Measurements from ENCODE around the gene YWHAG. TPM values are rescaled to one million over a fixed set of nuclear protein-coding genes. Genes with fewer than 3 reads are reported as not detected.
"Not testable (repeated sequence)": the region's sequence is repeated elsewhere in the genome, so short reads cannot be mapped to it uniquely, and the experiment has no call there.

YWHAG gene
- total RNA-seq, 2 donors from 2014 or later = 49.1 to 80.2 TPM

- no peak for DNase-seq (ENCODE audit: low spot score)
- WGBS = 61% methylated on average over 13 of the region's 13 CpGs
- no peak for TF ChIP-seq POLR2AphosphoS5 (IDR thresholded peaks at IDR 0.05)
- TF ChIP-seq, protein P1, sequence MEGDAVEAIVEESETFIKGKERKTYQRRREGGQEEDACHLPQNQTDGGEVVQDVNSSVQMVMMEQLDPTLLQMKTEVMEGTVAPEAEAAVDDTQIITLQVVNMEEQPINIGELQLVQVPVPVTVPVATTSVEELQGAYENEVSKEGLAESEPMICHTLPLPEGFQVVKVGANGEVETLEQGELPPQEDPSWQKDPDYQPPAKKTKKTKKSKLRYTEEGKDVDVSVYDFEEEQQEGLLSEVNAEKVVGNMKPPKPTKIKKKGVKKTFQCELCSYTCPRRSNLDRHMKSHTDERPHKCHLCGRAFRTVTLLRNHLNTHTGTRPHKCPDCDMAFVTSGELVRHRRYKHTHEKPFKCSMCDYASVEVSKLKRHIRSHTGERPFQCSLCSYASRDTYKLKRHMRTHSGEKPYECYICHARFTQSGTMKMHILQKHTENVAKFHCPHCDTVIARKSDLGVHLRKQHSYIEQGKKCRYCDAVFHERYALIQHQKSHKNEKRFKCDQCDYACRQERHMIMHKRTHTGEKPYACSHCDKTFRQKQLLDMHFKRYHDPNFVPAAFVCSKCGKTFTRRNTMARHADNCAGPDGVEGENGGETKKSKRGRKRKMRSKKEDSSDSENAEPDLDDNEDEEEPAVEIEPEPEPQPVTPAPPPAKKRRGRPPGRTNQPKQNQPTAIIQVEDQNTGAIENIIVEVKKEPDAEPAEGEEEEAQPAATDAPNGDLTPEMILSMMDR (IDR thresholded peaks at IDR 0.05) = no peak
- no peak for TF ChIP-seq POLR2A (IDR thresholded peaks at IDR 0.05)
Measured at GRCh38 chr7:76395965-76396726, 37.4 kb upstream of the YWHAG start.

GRCh38 chr7:76395605-76395964 is 36.8 kb upstream of the YWHAG start:
- H3K4me3 ChIP-seq; H3K27me3 ChIP-seq (replicated peaks; ENCODE audit: insufficient read depth); intact Hi-C loops (cut with DNase I); H3K36me3 ChIP-seq; DNase-seq (ENCODE audit: low spot score); H3K4me1 ChIP-seq (replicated peaks); H3K27ac ChIP-seq; H3K9me3 ChIP-seq: not testable (repeated sequence)
- 90% methylated on average over 11 of the region's 11 CpGs for WGBS

More at GRCh38 chr7:76395965-76396726, 37.4 kb upstream of the YWHAG start:
- H3K27ac ChIP-seq = no peak overlapping the region
- no peaks in the 10 kb centered on the region for H3K4me1 ChIP-seq (replicated peaks)
- no peaks in the 10 kb centered on the region for H3K9me3 ChIP-seq
- no peaks in the 10 kb centered on the region for H3K36me3 ChIP-seq
- intact Hi-C loops (cut with DNase I) = no loop called here
- no peak overlapping the region for H3K4me3 ChIP-seq
- no peaks in the 10 kb centered on the region for H3K27me3 ChIP-seq (replicated peaks; ENCODE audit: insufficient read depth)

GRCh38 chr7:76394957-76395356 is 36.2 kb upstream of the YWHAG start:
- H3K4me3 ChIP-seq = no peak overlapping the region
- H3K27me3 ChIP-seq (replicated peaks; ENCODE audit: insufficient read depth) = no peaks in the 10 kb centered on the region
- 93% methylated on average over 9 of the region's 9 CpGs for WGBS
- no peaks in the 10 kb centered on the region for H3K9me3 ChIP-seq
- H3K4me1 ChIP-seq (replicated peaks) = no peaks in the 10 kb centered on the region
- intact Hi-C loops (cut with DNase I) = no loop called here
- DNase-seq (ENCODE audit: low spot score) = no peak
- H3K36me3 ChIP-seq = no peaks in the 10 kb centered on the region
- TF ChIP-seq POLR2A (IDR thresholded peaks at IDR 0.05) (no peak), POLR2AphosphoS5 (IDR thresholded peaks at IDR 0.05) (no peak)
- TF ChIP-seq, protein P1 (IDR thresholded peaks at IDR 0.05) = no peak
- H3K27ac ChIP-seq = no peak overlapping the region

DNA sequence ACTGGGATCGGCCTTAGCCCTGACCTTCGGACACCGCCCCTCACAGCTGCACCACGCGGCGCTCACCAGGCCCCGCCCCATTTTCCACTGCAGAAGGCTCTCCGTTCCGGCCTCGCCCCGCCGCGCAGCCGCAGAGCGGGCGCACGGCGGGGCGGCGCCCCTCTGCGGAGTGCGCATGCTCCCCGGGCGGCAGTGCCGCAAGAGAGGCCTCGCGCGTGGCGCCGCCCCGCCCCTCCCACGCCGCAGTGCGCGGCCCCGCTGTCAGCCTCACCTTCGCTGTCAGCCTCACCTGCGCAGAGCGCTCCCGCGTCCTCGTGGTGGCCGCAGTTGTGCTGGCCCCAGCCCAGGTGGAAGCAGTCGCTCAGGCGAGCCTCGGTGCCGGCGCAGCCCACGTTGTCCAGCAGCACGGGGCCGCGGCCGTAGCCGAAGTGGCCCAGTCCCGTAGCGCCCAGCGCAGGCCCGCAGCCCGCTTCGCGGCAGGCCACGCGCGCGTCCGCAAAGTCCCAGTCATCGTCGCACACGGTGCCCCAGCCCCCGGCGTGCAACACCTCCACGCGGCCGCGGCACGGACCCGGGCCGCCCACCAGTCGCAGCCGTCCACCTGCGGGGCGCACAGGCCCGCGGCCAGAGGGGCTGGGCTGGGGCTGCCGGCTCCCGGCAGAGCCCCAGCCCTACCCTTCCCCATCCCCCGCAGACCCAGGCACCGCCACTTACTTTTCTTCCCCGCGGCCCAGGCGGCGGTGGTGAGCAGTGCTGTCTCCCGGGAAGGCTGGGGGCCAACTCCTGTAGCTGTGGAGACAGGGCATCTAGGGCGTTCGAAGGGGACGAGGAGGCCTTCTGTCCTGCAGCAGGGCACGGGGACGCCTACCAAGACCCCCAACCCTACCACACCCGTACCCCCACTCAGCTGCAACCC is 34.6 kb upstream of the YWHAG start:
- 3% methylated on average over 77 of the region's 99 CpGs for whole genome bisulfite sequencing
- H3K9me3 ChIP-seq = no peaks in the 10 kb centered on the region
- peak; percentile 86 for DNase-seq (ENCODE audit: low spot score)
- TF ChIP-seq, protein P1 (IDR thresholded peaks at IDR 0.05) = peak in 1 of 4 experiments; percentile 30
- TF ChIP-seq POLR2AphosphoS5 (IDR thresholded peaks at IDR 0.05) (peak; percentile 52), POLR2A (IDR thresholded peaks at IDR 0.05) (peak; percentile 72)
- peak overlapping the region; percentile 56 to 75 for H3K4me3 ChIP-seq
- no peaks in the 10 kb centered on the region for H3K4me1 ChIP-seq (replicated peaks)
- H3K27me3 ChIP-seq (replicated peaks; ENCODE audit: insufficient read depth) = no peaks in the 10 kb centered on the region
- H3K27ac ChIP-seq = peak overlapping the region; percentile 80 to 85
- H3K36me3 ChIP-seq = no peaks in the 10 kb centered on the region
- intact Hi-C loops (cut with DNase I) = no loop called here

DNA sequence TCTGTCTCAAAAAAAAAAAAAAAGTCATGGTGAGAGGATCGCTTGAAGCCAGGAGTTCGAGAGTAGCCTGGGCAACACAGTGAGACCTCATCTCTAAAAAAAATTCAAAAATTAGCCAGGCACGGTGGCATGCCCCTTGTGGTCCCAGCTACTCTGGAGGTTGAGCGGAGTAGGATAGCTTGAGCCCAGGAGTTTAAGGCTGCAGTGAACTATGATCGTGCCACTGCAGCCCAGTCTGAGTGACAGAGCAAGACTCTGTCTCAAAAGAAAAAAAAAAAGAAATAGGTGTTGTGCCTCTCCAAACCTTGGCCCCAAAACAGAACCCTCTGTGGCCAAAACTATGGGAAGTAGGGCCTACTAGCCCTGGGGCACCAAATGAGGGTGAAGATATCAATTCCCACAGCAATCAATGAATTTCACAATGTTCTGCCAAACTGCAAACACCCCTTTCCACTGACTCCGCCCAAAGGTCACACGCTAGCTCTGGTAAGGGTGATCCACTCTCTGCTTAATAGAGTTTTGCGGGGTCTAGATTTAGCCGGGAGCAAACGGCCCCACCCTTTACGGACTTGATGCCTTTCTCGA is 33.8 kb upstream of the YWHAG start:
- Histone ChIP-seq H3K27me3 (replicated peaks; ENCODE audit: insufficient read depth) (no peaks in the 10 kb centered on the region), H3K4me3 (peak overlapping the region; percentile 56 to 75), H3K4me1 (replicated peaks) (no peaks in the 10 kb centered on the region), H3K36me3 (no peaks in the 10 kb centered on the region), H3K9me3 (no peaks in the 10 kb centered on the region), H3K27ac (peak overlapping the region; percentile 80 to 85)
- 34% methylated on average over 12 of the region's 12 CpGs for WGBS
- TF ChIP-seq, protein P1 (IDR thresholded peaks at IDR 0.05) = no peak
- TF ChIP-seq POLR2A (IDR thresholded peaks at IDR 0.05) (no peak), POLR2AphosphoS5 (IDR thresholded peaks at IDR 0.05) (no peak)
- DNase-seq (ENCODE audit: low spot score) = no peak
- intact Hi-C loops (cut with DNase I) = no loop called here

All from prostate gland (tissue), 2 donors.